Stimulated activated CD4-positive, alpha-beta T cell treated with anti-CD3 and anti-CD28 coated beads, Interleukin-4, amount 100 ng/mL, for 48 hours (primary cell): ENCODE data around the gene CASK.
"Not testable (repeated sequence)": the region's sequence is repeated elsewhere in the genome, so short reads cannot be mapped to it uniquely, and the experiment has no call there.

Experiments used
- DNase-seq, 2 donors: peaks; one replicate each; pipeline ENCODE4 v3.0.0-alpha.2; 2020; ENCODE audit warnings: low read depth in 2 of 2

Gene CASK

DNA sequence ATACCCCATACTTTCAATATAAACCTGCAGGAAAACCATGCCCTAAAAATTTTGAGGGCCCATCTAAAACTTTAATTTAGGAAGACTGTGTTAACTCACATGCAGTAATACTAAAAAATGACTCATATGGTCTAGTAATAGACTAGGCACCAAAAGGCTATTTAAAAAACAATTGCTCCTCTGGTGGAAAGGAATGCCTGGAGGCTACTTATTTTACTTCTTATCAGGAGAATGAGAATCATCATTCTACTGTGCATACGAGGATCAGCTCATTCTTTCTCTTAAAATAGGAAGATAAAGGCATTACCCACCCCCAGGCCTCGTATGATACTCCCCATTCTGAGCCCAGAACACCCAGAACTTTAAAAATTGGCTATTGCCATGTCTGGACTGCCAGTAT, 277.2 kb downstream of the CASK start:
- DNase-seq = not testable (repeated sequence)

DNA sequence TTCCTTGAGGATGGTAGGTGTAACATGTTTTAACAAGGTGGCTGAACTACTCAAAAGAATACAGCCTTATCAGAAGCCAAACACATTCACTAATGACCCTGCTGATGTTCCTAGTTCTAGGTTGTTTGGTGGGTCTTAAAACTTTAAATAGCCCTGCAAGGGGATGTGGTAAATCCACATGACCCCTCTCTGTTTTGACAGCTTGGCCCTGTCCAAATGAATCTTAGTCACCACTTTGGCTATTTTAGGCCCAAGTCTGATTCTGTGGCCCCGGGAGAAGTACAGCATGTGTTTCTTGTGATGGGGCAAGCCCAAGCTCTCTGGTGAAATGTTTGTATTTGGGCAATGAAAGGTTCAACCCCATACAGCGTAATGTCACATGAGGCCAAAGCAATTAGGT, 289.1 kb downstream of the CASK start:
- no peak for DNase-seq

DNA sequence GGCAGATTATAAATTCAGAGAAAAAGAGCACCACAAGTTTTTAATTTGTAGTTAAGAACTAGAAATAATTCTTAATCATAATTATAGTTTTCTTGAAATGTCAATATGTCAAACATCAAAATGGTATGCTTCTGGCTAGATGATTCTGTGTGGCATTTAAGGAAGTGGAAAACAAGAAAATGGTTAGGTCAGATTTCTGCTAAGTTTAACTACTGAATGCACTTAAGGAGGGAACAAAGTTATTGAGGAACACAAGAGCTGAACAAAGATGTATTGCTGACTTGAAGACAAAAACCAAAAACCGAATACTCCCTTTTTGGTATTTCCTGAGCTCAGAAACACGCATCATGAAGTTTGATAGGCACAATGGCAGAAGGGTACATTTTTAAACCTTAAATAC, 293.3 kb downstream of the CASK start:
- no peak for DNase-seq

DNA sequence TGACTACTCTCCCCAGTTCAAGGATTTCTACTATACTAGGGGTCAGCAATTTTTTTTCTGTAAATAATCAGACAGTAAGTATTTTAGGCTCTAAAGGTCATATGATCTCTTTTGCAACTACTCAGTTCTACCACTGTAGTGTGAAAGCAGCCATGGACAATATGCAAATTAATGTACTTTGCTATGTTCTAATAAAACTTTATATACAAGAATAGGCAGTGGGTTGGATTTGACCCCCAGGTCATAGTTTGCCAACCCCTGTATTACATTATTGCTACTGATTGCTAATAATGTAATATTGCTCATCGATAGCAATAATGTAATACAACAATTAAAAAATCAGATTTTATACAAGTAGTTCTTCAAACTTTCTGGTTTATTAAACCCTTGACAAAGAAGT, 293.8 kb downstream of the CASK start:
- no peak for DNase-seq

DNA sequence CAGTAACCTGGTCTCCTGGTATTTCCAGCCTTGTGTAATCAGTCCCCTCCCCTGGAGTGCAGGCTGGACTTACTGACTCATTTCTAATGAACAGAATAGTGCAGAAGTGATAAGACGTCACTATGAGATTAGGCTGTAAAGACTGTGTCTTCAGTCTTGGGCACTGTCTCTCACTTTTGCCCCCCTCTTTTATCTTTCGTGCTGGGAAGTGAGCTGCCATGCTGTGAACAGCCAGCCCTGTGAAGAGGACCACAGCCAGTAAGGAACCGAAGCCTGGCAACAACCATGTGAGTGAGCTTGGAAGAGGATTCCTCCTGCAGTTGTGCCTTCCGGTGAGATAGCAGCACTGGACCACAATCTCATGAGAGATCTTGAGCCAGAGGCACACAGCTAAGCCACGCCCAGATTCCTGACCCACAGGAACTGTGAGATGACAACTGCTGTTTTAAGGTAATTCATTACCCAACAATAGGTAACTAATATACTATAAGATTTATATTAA, 302.1 kb downstream of the CASK start:
- DNase-seq = no peak

DNA sequence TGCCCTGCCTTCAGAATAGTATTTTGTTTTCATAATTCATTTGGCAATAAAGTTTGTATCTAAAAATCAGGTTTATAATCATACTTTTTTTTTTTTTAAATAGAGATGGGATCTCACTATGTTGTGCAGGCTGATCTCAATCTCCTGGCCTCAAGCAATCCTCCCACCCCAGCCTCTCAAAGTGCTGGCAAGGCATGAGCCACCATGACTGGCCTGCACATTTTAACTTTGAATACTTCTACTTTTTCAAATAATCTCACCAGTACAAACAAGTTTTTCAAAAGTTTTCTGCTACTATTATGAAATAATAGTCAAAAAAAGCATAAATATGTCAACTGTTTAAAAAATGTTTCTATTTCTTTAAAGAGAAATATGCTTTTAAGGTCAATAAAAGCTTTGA, 304.1 kb downstream of the CASK start:
- no peak for DNase-seq

DNA sequence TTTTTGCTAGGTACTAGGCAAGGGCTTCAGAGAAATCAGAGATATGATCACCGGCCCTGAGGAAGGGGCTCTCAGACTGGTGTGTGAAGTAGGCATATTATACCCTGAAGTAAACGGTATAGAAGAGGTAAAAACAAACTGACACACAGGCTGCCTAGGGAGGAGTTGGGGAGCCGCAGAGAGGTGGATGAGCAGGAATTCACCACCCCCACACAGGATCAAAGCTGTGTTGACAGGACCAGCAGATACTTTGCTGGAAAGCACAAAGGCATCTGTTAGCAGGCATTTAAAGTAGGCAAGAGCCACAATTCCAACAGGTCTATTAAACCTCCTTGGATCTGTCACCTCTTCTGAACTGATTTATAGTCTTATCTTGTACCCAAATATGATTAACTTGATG, 306.4 kb downstream of the CASK start:
- no peak for DNase-seq

DNA sequence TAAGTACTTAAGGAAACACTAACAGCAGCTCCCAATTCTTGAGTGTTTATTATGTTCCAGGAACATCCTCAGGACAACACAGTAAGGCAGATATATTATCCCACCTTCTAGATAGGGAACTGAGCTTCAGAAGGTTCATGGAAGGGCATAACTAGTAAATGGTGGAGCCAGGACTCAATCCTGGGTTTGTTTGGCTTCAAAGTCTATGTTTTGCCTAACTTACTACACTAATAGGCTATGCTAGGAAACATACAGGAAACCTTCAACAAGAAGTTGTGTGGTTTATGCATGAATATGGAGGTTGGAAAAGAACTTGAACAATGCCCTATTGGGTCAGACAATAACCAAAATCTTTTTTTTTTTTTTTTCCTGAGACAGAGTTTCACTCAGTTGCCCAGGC, 307.1 kb downstream of the CASK start:
- no peak for DNase-seq

DNA sequence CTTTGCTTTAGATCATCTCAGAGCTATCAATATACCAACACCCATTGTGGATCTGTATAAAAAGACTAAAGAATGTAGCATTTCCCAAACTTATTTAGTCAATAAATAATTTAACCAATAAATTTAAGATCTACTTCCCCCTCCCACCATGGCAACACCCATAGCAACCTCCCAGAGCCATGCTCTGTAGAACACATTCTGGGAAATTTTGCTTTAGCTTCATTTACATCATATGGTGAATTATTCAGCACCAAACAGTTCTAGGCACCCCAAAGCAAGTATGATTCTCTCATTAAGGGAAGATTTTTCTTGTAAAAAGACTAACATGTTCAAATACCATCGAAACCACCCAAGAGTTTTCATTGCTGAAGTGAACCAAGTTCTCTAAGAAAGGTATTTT, 315.1 kb downstream of the CASK start:
- no peak for DNase-seq

DNA sequence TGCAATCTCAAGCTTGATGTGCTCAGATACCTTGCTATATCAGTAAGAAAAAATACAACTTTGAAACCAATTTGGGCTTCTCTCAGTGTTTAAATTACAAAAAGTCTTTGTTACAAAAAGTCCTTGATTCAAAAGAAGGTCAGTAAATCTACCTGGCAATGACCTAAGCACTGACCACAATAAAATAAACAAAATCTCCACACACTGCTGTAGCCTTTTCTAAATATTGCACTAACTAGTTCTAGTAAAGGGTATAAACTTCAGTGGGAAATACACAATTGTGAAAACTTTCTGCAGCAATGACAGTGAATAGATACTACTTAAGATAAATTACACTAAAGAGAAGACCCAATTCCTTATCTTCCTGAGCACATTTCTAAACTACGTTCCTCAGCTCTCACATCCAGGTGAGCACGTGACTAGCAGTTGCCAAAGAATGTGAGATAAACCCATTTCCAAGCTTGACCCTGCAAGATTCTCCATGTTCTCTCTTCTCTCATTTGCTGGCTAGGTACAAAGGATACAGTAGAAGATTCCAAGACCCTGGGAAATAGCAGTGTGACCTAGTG, 316.0 kb downstream of the CASK start:
- DNase-seq = no peak

DNA sequence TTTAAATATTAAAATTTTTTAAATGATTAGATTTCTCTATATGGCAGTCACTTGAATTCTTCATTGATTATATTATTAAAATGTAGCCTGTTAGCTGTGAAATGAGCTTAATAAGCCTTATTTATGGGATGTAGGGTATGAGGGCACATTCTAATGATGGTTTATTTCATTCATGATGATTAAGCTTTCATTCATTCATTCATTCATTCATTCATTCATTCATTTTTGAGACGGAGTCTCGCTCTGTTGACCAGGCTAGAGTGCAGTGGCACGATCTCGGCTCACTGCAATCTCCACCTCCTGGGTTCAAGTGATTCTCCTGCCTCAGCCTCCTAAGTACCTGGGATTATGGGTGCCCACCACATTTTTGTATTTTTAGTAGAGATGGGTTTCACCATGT, 317.3 kb downstream of the CASK start:
- DNase-seq = not testable (repeated sequence)

DNA sequence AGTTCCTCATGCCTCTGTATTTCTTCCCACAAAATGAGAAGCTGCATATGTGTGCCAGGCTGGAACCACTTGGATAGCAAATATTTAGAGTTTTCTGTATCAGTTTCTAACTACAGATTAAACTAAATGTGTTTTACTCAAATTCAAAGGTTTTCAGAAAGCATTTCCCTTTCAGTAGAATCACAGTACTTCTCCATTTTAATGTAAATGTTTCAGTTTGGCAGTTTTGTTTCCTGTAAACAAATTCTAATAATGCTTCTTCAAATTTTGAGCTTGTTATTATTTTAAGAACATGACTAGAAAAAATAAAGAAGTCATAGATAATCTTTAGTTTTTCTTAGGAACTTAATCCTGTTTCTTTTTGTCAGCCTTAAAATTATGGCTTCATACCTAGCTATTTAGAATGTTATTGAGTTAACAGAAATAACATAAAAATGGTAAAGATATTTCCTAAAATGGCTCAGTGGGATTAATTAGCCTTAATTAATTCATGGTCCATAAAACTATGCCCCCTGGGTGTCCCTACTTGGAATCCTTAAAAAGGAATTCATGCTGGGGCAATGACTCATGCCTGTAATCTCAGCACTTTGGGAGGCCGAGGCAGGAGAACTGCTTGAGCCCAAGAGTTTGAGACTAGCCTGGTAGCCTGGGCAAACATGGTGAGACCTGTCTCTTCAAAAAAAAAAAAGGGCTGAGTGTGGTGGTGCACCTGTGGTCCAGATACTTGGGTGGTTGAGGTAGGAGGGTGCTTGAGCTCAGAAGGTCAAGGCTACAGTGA, 318.4 kb downstream of the CASK start:
- no peak for DNase-seq

DNA sequence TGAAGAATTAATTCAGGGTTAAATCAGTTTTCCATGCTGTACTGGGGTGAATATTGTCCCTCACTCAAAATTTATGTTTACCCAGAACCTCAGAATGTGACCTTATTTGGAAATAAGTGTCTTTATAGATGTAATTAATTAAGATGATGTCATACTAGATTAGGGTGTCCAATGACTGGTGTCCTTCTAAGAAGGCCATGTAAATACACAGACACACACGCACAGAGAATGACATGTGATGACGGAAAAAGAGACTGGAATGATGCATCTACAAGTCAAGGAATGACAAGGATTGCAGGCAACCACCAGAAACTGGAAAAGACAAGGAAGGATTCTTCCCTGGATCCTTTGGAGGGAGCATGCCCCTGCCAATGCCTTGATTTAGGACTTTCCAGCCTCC, 319.2 kb downstream of the CASK start:
- DNase-seq = no peak

DNA sequence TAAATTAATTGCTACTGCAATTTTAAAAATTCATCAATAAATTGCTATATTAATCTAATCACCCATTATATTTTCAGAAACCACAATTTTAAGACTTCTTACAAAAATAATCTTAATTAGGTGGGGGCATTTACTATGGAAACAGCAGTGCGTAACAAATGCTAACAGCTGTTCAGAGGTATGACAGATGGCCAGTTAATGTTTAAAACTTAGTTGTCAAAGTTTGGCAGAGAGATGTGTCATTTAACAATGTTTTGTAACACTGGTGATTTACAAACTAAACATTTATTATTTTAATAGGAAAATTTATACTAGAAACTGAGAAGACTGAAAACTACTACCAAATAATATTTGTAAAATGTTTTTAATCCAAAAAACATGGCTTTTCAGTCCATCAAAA, 319.8 kb downstream of the CASK start:
- DNase-seq = no peak

DNA sequence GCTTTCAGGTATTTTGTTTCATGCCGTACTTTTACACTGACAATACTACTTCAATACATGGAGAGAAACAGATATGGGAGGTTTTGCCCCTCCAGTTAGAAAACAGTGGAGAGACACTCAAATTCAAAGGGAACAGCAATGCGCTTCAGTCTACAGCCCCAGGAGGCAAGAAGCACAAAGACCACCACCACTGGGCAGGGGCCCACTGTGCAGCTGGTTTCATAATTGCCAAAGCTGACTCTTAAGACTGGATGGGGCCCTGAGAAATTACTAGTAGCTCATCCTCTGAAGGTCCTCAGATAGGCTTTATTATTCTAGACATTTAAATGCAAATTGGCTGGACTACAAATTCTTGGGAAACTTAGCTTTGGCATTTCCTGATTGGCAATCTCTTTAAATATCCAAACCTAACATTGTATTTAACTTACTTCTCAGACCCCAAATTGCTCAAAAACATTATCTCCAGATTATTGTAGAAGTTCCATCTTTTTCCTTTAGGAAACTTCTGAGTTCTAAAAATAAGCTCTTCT, 320.5 kb downstream of the CASK start:
- no peak for DNase-seq

DNA sequence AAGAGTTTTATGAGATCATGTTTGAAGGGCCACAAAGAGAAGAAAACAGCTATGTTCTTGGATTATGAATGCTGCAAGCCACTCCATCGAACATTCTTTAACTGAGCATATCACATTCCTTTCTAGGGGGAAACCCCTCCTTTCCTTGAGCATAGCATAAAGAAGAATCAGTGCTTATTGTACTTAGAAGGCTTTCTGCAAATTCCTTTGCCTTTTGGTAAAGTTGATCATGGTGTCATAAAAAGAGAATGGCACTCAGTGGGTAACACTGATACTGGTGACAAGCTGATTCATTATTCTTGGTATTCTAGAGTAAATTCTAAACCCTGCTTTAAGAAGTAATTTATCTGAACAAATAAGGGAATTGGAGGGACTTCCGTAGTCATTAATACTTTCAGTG, 323.1 kb downstream of the CASK start:
- no peak for DNase-seq

DNA sequence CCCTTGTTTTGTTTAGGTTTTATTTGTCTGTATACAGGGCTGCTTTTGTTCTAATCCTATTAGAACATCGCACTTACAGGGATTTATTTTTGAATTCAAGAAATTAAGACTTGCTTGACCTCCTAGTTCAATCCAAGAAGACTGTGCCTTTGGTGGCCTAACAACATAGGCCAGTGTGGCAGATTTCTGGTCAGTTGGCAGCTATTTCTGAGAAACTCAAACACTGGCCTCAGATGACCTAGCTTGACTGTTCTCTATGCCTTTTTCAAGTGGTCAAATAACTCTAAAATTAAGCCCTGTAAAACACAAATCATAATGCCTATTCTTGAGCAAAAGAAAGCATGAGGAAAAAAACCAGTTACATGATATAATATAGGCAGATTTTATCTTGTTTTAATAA, 323.8 kb downstream of the CASK start:
- no peak for DNase-seq

DNA sequence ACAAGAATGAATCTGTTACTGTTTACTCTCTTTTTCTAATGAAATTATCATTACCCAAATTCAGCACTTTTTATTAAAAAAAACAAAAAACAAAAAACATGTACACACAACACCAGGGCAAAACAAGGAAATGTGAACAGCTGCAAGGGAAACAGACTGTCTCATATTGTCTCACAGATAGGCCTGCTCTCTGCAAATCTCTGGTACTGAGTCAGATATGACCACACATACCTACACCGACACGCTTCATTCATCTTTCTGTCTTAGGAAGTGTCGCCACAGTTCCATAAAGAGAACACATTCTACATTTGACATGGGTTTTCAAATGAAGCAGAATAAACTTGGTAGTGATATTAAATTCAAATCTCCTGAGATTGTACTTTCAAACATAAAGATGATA, 326.8 kb downstream of the CASK start:
- no peak for DNase-seq

DNA sequence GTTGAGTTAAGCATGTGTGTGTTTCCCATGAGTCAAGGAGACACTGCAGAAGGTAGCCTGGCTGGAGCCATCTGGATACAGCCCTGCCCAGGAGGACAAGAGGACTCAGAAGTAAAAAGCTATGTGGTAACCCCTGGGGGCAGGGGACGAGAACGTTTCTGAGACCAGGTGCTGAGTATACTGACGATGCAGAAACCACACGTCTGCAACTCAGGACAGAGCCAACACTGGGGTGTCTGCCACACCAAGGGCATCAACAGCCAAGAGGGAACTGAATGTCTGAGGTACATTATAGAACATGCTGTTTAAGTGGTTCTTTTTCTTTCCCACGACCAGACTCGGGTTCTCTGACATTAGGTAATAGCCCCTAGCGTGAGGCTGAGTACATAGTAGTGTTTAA, 328.7 kb downstream of the CASK start:
- no peak for DNase-seq

DNA sequence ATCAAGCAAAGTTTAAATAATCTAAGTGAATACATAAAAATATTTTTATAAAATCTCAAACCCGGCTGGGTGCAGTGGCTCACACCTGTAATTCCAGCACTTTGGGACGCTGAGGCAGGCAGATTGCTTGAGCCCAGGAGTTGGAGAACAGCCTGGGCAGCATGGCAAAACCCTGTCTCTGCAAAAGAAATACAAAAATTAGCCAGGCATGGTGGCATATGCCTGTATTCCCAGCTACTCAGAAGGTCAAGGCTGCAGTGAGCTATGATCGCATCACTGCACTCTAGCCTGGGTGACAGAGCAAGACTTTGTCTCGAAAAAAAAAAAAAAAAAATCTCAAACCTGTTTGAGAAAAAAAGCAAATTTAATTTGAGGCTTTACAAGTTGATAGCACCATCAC, 331.4 kb downstream of the CASK start:
- no peak for DNase-seq

DNA sequence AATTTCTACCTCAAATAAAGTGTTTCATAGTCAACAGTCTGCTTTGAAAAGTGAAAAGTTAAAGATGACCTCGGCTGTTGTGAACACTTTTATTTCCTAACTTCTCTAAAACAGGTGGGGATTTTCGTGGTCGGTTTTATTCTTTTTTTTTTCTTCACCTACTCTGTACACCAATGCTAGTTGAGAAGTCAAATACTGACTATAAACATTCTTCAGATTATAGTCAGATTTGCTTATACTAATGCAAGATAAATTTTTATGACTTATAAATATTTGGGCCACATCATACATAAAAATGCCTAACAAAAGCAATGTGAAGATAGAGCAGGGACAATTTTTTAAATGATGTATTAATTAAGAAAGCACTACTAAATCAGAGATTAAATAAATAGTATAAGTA, 332.7 kb downstream of the CASK start:
- DNase-seq = no peak

DNA sequence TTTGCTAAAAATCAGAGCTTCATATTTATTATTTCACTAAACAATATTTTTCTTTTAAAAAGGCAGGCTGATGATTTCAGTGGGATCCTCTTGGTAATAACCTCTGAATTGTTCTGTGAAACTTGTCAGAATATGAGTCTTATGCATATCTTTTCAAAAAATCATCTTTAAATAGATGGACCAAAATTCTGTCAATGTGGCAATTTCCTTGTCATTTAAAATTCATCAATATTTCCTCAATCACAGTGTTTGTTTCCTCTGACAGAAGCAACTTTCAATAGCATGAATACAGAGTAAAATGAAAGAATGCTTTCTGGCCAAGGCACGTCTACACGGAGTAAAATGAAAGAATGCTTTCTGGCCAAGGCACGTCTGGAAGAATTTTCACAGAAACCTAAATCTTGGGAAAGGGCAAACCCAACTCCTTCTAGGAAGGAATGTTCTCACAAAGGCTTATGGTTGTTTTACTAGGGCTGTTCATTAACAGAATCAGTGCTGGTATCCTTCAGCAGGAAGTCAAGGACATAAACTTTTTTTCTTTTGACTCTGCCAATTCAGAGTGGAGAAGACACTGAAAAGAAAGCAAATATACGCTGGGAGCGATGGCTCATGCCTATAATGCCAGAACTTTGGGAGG, 333.6 kb downstream of the CASK start:
- DNase-seq = no peak

DNA sequence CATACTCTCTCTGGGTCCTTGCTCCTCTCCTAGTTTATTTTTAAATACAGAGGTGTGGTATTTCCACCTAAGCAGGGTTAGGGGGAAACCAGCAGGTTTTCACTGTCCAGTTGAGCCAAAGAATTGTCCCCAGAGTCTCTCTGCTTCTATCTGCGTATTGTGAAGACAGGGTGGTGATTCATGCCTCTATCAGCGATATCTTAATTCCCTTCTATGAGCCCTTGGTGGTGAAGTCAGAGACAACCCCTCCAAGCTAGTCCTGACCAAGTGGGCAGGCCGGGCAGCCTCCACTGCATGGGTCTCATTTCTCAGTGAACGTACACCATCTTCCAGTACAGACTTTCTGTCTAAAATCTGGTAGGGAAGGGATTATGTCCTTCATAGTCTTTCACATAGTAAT, 335.1 kb downstream of the CASK start:
- DNase-seq = no peak
